Measurements from ENCODE around the gene SEC14L1.
A peak's percentile ranks its signal among the peaks of the same experiment; 100 is the strongest.
"Not testable (repeated sequence)": the region's sequence is repeated elsewhere in the genome, so short reads cannot be mapped to it uniquely, and the experiment has no call there.

Gene SEC14L1

DNA sequence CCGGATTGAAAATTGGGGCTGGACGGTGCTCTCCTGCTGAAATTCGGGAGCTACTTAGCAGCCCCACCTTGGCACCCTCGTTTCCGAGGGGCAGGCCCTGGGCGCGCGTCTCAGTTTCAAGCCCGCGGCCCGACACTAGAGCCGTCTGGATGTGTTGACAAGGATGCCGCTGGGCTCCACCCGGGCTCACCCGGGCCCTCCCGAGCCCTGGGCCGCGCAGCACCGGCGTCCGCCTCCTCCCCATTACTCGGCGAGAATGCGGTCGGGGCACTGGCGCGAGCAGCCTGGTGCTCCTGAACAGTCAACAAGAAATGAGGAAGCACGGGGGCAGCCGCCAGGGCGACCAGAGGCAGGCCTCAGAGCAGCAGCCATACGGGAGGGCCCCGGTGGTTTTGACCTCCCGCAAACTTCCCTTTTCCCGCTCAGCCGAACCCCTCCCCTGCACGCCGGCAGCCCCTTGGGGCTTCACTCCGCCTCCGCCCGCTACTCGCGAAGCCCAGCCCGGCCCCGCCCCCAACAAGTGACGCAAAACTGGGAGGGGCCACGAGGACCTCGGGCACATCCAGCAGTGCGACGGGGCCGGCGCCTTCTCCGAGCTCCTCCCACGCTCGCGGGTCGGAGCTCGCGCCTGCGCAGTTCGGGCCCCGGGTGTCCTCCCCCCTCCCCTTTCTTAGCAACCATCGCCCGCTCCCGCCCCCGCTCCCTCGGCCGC lies 447 bp upstream of the SEC14L1 start:
- DNase-seq (ENCODE audit: low read depth in 2 of 2, low spot score in 1 of 2): peak; percentile 99 to 100

- DNase-seq (ENCODE audit: low read depth in 2 of 2, low spot score in 1 of 2): no peak
Observed at GRCh38 chr17:77141846-77142449, 1.2 kb downstream of the SEC14L1 start.

DNA sequence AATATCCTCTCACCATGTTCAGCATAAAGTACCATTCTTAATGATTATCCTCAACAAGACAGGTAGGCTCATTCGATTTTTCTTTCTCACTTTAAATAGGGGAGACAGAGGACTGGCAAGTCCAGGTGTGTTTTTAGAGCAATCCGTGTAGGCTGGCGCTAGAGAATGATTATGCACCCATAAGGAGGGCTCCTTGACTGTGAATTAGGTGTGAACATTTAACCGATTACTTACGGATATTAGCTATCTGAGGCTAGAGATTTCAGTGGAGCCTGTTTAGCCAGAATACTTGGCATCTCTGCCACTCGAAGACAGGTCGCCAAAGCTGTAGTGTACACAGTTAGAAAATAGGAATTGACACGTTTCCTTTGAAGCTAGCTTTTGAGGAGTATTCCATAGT lies 1.9 kb downstream of the SEC14L1 start:
- no peak for DNase-seq (ENCODE audit: low read depth in 2 of 2, low spot score in 1 of 2)

DNA sequence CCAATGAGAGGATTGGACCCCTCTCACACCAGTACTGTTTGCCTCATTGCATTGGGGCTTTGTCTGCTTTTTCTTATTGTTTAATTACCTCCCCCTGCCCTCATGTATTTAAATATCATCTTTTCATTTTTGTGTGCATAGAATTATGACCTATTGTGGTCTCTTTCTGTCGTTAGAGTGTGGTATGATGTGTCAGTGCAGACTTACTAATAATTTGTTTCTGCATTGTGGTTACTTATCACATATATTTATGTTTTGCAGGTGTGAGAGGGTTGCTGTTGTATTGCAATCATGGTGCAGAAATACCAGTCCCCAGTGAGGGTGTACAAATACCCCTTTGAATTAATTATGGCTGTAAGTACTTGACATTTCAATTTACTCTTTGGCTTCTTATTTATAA lies 2.5 kb downstream of the SEC14L1 start:
- no peak for DNase-seq (ENCODE audit: low read depth in 2 of 2, low spot score in 1 of 2)

DNA sequence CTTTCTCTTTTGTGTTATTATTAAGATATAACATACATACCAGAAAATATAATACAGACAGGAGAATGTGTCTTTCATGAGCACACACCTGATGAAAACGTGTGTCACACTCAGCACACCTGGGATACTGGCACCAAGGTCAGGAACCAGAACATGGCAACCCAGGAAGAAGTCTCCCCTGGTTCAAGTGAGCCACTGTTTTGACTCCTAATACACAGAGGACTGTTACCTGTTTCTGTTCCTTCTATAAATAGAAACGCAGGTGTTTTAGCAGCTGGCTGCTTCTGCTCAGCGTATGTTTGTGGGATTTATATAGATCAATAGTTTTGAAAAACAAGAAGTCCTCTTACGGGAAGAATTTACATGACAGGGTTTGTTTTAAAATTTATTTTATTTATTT lies 3.5 kb downstream of the SEC14L1 start:
- no peak for DNase-seq (ENCODE audit: low read depth in 2 of 2, low spot score in 1 of 2)

DNA sequence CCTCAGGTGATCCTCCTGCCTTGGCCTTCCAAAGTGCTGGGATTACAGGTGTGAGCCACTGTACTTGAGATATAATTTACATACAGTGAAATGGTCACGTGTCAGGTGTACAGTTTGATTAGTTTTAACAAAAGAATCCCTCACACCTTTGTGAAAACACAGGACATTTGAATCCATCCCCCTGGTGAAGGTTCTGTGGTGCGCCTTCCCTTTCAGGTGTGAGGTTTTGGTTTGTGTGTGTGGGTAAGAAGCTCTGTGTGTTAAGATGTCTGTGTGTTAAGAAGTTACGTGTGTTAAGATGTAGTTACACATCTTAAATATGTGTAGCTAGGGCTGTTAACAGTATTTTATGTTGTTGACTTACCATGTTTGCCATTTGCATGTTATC lies 4.4 kb downstream of the SEC14L1 start:
- DNase-seq (ENCODE audit: low read depth in 2 of 2, low spot score in 1 of 2): no peak

- DNase-seq (ENCODE audit: low read depth in 2 of 2, low spot score in 1 of 2): no peak
Observed at GRCh38 chr17:77145612-77146245, 5.0 kb downstream of the SEC14L1 start.

- DNase-seq (ENCODE audit: low read depth in 2 of 2, low spot score in 1 of 2): no peak
Observed at GRCh38 chr17:77146246-77146632, 5.5 kb downstream of the SEC14L1 start.

DNA sequence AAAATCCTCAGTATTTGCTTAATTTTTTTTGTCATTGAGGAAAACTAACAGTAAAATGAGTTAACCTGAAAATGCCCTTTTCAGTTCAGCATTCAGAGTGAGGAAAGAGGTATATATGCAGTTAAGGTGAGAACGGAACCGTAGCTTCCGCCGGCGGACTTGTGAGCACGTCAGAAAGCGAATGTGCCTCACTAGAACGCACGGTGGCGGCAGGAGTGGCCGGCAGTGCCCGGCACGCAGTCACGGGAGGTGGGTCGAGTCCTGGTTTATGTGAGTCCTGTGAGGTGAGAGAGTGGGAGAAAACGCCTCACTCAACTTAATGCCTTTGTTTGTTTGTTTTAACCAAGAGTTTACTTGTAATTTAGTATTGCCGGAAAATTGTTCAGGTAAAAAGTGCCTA lies 6.1 kb downstream of the SEC14L1 start:
- DNase-seq (ENCODE audit: low read depth in 2 of 2, low spot score in 1 of 2): no peak

DNA sequence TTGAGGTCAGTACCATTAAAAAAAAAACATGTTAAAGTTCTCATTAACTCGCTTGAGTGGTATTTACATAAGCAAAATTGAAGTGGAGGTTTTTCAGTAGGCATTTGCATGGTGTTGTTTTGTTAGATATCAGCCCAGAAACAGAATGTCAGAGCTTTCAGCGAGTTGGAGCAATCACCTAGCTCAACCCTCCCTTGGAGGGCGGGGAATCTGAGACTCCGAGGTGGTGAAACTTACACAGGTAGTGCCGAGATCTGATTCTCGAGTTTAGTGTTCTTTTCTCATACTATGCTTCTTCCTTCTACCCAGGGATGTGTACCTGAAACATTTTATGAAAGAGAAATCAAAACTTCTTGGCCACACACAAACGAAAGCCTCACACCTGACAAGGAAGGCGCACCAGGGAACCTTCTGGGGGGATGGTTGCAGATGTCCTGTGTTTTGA lies 6.6 kb downstream of the SEC14L1 start:
- DNase-seq (ENCODE audit: low read depth in 2 of 2, low spot score in 1 of 2): no peak

- DNase-seq (ENCODE audit: low read depth in 2 of 2, low spot score in 1 of 2): no peak
Observed at GRCh38 chr17:77148077-77148939, 7.5 kb downstream of the SEC14L1 start.

- DNase-seq (ENCODE audit: low read depth in 2 of 2, low spot score in 1 of 2): no peak
Observed at GRCh38 chr17:77148940-77149510, 8.3 kb downstream of the SEC14L1 start.

DNA sequence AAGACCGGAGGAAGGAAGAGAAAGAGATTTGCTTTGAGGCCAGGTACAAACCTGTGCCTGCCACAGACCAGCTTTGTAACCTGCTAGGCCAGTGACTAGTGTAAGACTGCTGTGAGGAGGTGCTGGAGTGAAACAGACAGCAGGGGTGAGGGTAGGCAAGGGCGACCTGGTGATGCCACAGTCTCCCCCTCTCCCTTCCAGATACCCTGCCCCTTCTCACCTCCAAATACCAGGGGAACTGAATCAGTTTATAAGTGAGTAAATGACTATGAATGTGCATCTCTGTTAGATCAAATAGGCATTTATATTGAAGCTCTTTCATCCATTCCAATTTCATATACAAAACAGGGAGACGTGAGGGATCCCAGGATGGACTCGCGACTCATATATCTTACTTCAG lies 9.4 kb downstream of the SEC14L1 start:
- DNase-seq (ENCODE audit: low read depth in 2 of 2, low spot score in 1 of 2): no peak

GRCh38 chr17:77151186-77151585 lies 10.4 kb downstream of the SEC14L1 start:
- no peak for DNase-seq (ENCODE audit: low read depth in 2 of 2, low spot score in 1 of 2)

- DNase-seq (ENCODE audit: low read depth in 2 of 2, low spot score in 1 of 2): not testable (repeated sequence)
Observed at GRCh38 chr17:77152056-77152455, 11.3 kb downstream of the SEC14L1 start.

GRCh38 chr17:77153472-77153871 lies 12.7 kb downstream of the SEC14L1 start:
- DNase-seq (ENCODE audit: low read depth in 2 of 2, low spot score in 1 of 2): no peak

DNA sequence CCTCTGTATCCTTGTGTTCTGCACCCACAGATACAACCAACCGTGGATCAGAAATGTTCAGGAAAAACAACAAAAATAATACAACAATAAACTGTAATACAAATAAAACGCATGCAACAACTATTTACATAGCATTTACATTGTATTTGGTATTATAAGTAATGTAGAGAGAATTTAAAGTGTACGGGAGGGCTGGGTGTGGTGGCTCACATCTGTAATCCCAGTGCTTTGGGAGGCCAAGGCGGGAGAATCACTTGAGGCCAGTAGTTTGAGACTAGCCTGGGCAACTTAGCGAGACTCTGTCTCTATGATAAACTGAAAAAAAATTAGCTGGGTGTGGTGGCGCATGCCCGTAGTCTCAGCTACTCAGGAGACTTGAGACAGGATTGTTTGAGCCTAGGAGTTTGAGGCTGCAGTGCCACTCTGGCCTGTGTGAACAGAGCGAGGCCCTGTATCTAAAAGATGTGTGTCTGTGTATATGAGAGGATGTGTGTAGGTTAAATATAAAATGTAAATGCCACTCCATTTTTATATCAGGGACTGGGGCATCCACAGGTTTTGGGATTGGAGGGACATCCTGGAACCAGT lies 13.3 kb downstream of the SEC14L1 start:
- DNase-seq (ENCODE audit: low read depth in 2 of 2, low spot score in 1 of 2): no peak

GRCh38 chr17:77155125-77155524 lies 14.4 kb downstream of the SEC14L1 start:
- no peak for DNase-seq (ENCODE audit: low read depth in 2 of 2, low spot score in 1 of 2)

- not testable (repeated sequence) for DNase-seq (ENCODE audit: low read depth in 2 of 2, low spot score in 1 of 2)
Observed at GRCh38 chr17:77157766-77158165, 17.0 kb downstream of the SEC14L1 start.

DNA sequence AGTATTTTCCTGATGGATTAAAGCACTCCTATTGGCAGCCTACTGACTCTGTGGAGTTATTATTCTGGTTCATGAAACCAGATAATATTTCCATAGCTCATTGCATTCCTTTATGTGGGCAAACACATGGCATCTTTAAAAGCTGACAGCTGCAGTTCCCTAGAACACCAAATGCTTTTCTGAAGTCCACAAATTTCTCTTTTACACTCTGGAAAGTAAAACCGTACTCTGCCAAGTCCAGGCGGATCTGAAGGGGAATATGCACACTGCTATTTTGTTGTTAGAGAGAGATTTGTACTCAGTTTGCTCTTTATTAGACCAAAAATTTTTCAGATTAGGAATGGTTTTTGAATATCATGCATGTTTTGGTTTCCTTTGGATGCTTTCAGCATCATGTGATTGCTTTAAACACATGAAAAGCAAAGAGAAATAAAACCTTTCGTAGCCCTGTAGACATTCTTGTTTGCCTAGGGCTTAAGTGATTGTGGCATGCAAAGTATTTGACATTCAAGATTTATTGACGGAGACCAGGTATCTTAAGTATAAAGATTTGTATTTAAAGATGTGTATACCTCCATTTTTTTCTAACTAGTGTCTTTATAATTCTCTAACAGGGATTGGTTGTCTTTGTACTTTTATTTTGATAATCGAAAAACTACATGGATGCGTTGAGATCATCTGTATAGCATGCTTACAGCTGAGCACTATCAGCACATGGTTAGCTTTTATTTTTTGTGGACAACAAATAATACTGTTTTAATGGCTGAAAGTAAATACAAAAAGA lies 19.5 kb downstream of the SEC14L1 start:
- DNase-seq (ENCODE audit: low read depth in 2 of 2, low spot score in 1 of 2): no peak
